A673 (cell line): Measurements from ENCODE around the gene IRS1. TPM values are rescaled to one million over a fixed set of nuclear protein-coding genes. Genes with fewer than 3 reads are reported as not detected.

Source experiments
- BruUV-seq: library from RNA; stranded (reverse); fragments of 400-500 nt; replicated peaks from 2 replicates; lab custom pipeline; 2021; lab: Mats Ljungman, UMichigan
- CTCF ChIA-PET: fragments of 300-600 bp; sonication (Branson Sonifier 250); formaldehyde crosslinking; loops from one replicate; lab custom pipeline; 2022; ENCODE audit warnings: antibody characterized with exemption; lab: Charles Lee
- POLR2A ChIA-PET: fragments of 300-600 bp; sonication (Branson Sonifier 250); formaldehyde crosslinking; loops from one replicate; lab custom pipeline; 2022; ENCODE audit warnings: antibody characterized with exemption; ENCODE audit not compliant: low non-redundant PET; lab: Charles Lee
- DNase-seq: peaks from one replicate; pipeline ENCODE4 v3.0.0-alpha.2; 2015; ENCODE audit warnings: low spot score
- H3K27ac ChIP-seq: fragments of 200-600 bp; sonication (generic); 2 replicates; pipeline ENCODE4 v1.5.1; 2016; ENCODE audit warnings: mixed run types, low read depth, mild to moderate bottlenecking, mixed read lengths, antibody characterized with exemption, low read length; ENCODE audit not compliant: poor library complexity, severe bottlenecking
- H3K27me3 ChIP-seq: fragments of 200-600 bp; sonication (generic); replicated peaks from 2 replicates; pipeline ENCODE4 v1.6.1; 2017; ENCODE audit warnings: mixed run types, low read depth, mild to moderate bottlenecking, mixed read lengths, antibody characterized with exemption, low read length; ENCODE audit not compliant: insufficient read depth, poor library complexity
- H3K36me3 ChIP-seq: fragments of 200-600 bp; sonication (generic); 2 replicates; pipeline ENCODE4 v1.6.1; 2016; ENCODE audit warnings: mixed run types, mild to moderate bottlenecking, mixed read lengths, antibody characterized with exemption, low read length; ENCODE audit not compliant: insufficient read depth, poor library complexity, severe bottlenecking
- H3K4me1 ChIP-seq: fragments of 200-600 bp; sonication (generic); 2 replicates; pipeline ENCODE4 v1.6.1; 2017; ENCODE audit warnings: mixed run types, mild to moderate bottlenecking, mixed read lengths, antibody characterized with exemption, low read length; ENCODE audit not compliant: insufficient read depth, poor library complexity, severe bottlenecking
- H3K4me3 ChIP-seq: fragments of 200-600 bp; sonication (generic); 2 replicates; pipeline ENCODE4 v1.5.1; 2016; ENCODE audit warnings: low read depth, mixed run types, mild to moderate bottlenecking, mixed read lengths, low read length; ENCODE audit not compliant: poor library complexity, severe bottlenecking
- H3K9me3 ChIP-seq: fragments of 200-600 bp; sonication (generic); 2 replicates; pipeline ENCODE4 v1.6.1; 2016; ENCODE audit warnings: mixed run types, low read depth, mild to moderate bottlenecking, mixed read lengths, antibody characterized with exemption, low read length; ENCODE audit not compliant: poor library complexity, severe bottlenecking
- CTCF ChIP-seq: fragments of 300-800, 200-600 bp; sonication (generic); conservative IDR thresholded peaks from 2 replicates; pipeline ENCODE4 v1.5.1; 2017; ENCODE audit warnings: low read depth, mild to moderate bottlenecking, antibody characterized with exemption, low read length, moderate library complexity, mixed read lengths
- EZH2 ChIP-seq: fragments of 200-600 bp; sonication (generic); IDR thresholded peaks from 2 replicates; pipeline ENCODE4 v1.6.1; 2017; ENCODE audit warnings: borderline replicate concordance, low read depth, mild to moderate bottlenecking, mixed read lengths, antibody characterized with exemption, low read length; ENCODE audit not compliant: poor library complexity, severe bottlenecking
- intact Hi-C: fragments of 100-400 bp; cut with micrococcal nuclease; formaldehyde crosslinking; loops from one replicate; pipeline ENCODE4 v1.10.0; 2022; ENCODE audit not compliant: unreplicated experiment
- total RNA-seq: library from RNA; stranded (reverse); gene quantifications from 2 replicates; pipeline ENCODE4 v1.2.3, GENCODE V29; 2021

IRS1 gene
- total RNA-seq, 1 experiment from 2014 or later = 29.3 TPM

DNA sequence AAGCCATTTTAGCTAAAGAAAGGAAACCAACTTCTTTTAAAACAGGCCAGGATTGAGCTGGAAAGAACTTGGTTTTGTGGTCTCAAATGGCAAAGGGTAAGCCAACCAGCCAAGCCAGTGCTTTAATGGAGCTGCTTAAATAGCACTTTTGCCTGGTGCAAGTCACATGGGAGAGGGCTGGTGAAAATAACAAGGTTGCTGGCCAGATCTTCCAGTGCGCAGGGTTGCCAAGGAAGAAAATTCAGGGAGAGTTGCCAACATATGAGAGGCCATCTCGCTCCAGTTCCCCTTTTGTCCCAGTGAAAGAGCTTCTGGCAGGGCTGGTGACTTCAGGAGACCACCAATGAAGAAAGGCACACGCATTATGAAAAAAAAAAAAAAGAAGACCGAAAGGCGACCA, 57.3 kb downstream of the IRS1 start:
- TF ChIP-seq CTCF (no peak), EZH2 (no peak)
- no peak overlapping the region for H3K27ac ChIP-seq
- H3K9me3 ChIP-seq = no peaks in the 10 kb centered on the region
- ChIA-PET POLR2A (no interaction called here), CTCF (no interaction called here)
- no peak for DNase-seq
- no TSS peak for BruUV-seq
- intact Hi-C loops = no loop called here
- no peaks in the 10 kb centered on the region for H3K27me3 ChIP-seq
- peaks cover 19% of the 10 kb centered on the region for H3K4me1 ChIP-seq
- no peaks in the 10 kb centered on the region for H3K36me3 ChIP-seq
- no peak overlapping the region for H3K4me3 ChIP-seq

DNA sequence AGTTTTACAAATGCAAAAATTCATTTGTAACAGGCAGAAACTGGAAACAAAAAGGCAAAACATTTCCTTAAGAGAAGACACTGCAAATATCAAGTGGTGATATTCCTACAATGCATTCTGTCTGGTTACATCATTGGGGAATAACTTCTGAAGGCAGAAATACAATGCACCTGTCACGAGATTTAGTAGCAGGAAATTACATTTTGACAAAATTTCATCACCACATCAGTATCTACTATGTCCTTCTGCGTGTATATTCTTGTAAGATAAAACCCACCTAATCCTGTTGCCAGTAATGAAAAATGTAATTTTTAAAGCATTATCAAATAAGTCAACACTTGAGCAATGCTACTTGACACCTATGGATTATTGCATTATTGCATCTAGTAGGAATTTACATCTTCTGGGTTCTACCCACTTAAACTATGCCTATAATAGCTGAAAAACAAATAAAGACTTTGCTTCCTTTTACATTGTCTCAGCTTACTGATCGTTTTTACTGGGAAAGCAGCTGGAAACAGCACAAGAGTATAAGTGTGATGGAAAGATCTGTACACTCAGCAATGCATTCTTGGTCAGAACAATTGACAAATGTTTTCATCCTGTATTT, 59.5 kb downstream of the IRS1 start:
- CTCF ChIA-PET = no interaction called here
- intact Hi-C loops = no loop called here
- Histone ChIP-seq H3K27ac (no peak overlapping the region), H3K27me3 (no peaks in the 10 kb centered on the region), H3K4me3 (no peak overlapping the region), H3K4me1 (peaks cover 19% of the 10 kb centered on the region), H3K36me3 (peaks cover 4% of the 10 kb centered on the region), H3K9me3 (no peaks in the 10 kb centered on the region)
- DNase-seq = no peak
- POLR2A ChIA-PET = no interaction called here
- BruUV-seq = no TSS peak
- no peak for TF ChIP-seq CTCF
- TF ChIP-seq EZH2 = no peak

GRCh38 chr2:226739545-226740030, 60.0 kb downstream of the IRS1 start:
- no peak overlapping the region for H3K27ac ChIP-seq
- H3K36me3 ChIP-seq = peaks cover 4% of the 10 kb centered on the region
- ChIA-PET CTCF (no interaction called here), POLR2A (no interaction called here)
- H3K27me3 ChIP-seq = no peaks in the 10 kb centered on the region
- no TSS peak for BruUV-seq
- H3K4me3 ChIP-seq = no peak overlapping the region
- DNase-seq = no peak
- H3K4me1 ChIP-seq = peaks cover 19% of the 10 kb centered on the region
- intact Hi-C loops = no loop called here
- no peak for TF ChIP-seq EZH2
- no peak for TF ChIP-seq CTCF
- no peaks in the 10 kb centered on the region for H3K9me3 ChIP-seq
